ENCODE measurements around the gene SPRED3. TPM values are rescaled to one million over a fixed set of nuclear protein-coding genes. Genes with fewer than 3 reads are reported as not detected.

The SPRED3 gene
- total and polyA plus RNA-seq, 9 of the 15 experiments (the other 6 are each of a cell fraction or from before 2014, with no cell fraction given): 0.05 to 1.3 (median 0.36) TPM

DNA sequence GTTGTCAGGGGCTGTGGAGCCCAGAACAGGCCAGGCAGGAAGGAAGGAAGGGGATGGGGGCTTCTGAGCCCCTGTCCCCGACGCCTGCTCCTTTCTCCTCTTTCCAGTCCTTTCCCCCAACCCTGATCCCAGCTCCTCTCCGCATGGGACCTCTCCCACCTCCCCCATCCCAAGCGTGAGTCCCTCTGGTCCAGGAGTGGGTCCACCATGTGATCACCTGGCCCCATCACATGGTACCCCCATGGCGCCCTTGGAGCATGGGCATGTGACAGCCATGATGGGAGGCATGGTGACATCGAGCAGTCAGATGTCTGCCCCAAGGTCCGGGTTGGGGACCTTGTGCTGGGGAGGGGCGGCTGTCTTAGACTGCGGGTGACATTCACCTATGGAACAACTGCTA lies 54.2 kb downstream of the SPRED3 start:
- Histone ChIP-seq H3K9me1 (ENCODE audit: control insufficient read depth, insufficient read depth, low read length) (no peaks in the 10 kb centered on the region), H3K27me3 (ENCODE audit: control insufficient read depth in 2 of 2, insufficient read depth in 2 of 2, low read length in 2 of 2) (no peaks in the 10 kb centered on the region), H3K4me1 (replicated peaks in 1 of 2; ENCODE audit: control insufficient read depth in 2 of 2, insufficient read depth in 2 of 2, low read length in 2 of 2) (peaks cover 0 to 21% of the 10 kb centered on the region in 2 experiments; a peak in 2 of 5 replicates), H2AFZ (ENCODE audit: low read depth, low read length) (no peak overlapping the region), H3K79me2 (ENCODE audit: control insufficient read depth, insufficient read depth, low read length) (no peaks in the 10 kb centered on the region), H3K9ac (ENCODE audit: insufficient read depth in 1 of 2, low read depth in 2 of 2, low read length in 2 of 2) (peak overlapping the region in 1 of 2 experiments; percentile 45; a peak in 1 of 4 replicates), H3K4me2 (ENCODE audit: insufficient read depth, low read length) (no peak overlapping the region), H4K20me1 (replicated peaks; ENCODE audit: control insufficient read depth, insufficient read depth, low read length) (no peaks in the 10 kb centered on the region), H3K27ac (ENCODE audit: extremely low read depth, low read depth, low read length) (no peak overlapping the region), H3K36me3 (ENCODE audit: control insufficient read depth, insufficient read depth, low read length) (peaks cover 13% of the 10 kb centered on the region; the same call in 1 of the 3 replicates), H3K9me3 (replicated peaks; ENCODE audit: control insufficient read depth, insufficient read depth, low read depth, low read length) (no peaks in the 10 kb centered on the region), H3K4me3 (no peak overlapping the region)
- BruUV-seq (replicated peaks): no TSS peak
- 86% methylated on average over 6 of the region's 9 CpGs for WGBS (ENCODE audit: insufficient coverage, low coverage, missing lambda C conversion rate)
- no peak for ATAC-seq
- TF ChIP-seq, protein P1, sequence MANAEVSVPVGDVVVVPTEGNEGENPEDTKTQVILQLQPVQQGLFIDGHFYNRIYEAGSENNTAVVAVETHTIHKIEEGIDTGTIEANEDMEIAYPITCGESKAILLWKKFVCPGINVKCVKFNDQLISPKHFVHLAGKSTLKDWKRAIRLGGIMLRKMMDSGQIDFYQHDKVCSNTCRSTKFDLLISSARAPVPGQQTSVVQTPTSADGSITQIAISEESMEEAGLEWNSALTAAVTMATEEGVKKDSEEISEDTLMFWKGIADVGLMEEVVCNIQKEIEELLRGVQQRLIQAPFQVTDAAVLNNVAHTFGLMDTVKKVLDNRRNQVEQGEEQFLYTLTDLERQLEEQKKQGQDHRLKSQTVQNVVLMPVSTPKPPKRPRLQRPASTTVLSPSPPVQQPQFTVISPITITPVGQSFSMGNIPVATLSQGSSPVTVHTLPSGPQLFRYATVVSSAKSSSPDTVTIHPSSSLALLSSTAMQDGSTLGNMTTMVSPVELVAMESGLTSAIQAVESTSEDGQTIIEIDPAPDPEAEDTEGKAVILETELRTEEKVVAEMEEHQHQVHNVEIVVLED (CRISPR knock-in tag; IDR thresholded peaks at IDR 0.05): no peak
- no peak for TF ChIP-seq ZSCAN32 (CRISPR knock-in tag; IDR thresholded peaks at IDR 0.05)
- no peak for TF ChIP-seq ERF (CRISPR knock-in tag; IDR thresholded peaks at IDR 0.05)
- no peak for TF ChIP-seq GABPB2 (CRISPR knock-in tag; conservative IDR thresholded peaks at IDR 0.05)
- TF ChIP-seq TCF7 (IDR thresholded peaks at IDR 0.05; ENCODE audit: borderline replicate concordance): no peak
- FAIRE-seq: no peak
- POLR2A ChIA-PET: no interaction called here
- intact Hi-C loops (cut with micrococcal nuclease) (no loop called here), in situ Hi-C loops (cut with MboI) (no loop called here)
- no peak for DNase-seq (ENCODE audit: extremely low read depth in 1 of 4, low spot score in 3 of 4)
- CTCF ChIA-PET (ENCODE audit: low intra/inter-chr PET ratio): no interaction called here
